ENCODE measurements around the gene TBCCD1. TPM values are rescaled to one million over a fixed set of nuclear protein-coding genes. Genes with fewer than 3 reads are reported as not detected.

TBCCD1 gene
- polyA plus RNA-seq, 4 donors, result 3.2 to 15.6 (median 5.3) TPM

GRCh38 chr3:186552408-186553031, 14.6 kb downstream of the TBCCD1 start:
- Histone ChIP-seq H3K36me3 (ENCODE audit: control insufficient read depth in 3 of 3, insufficient read depth in 2 of 3, low read depth in 1 of 3, low read length in 3 of 3) (peaks cover 11 to 34% (median 13%) of the 10 kb centered on the region in 3 donors), H3K27me3 (ENCODE audit: control insufficient read depth in 3 of 3, insufficient read depth in 3 of 3, low read length in 3 of 3) (no peaks in the 10 kb centered on the region), H3K4me1 (ENCODE audit: control insufficient read depth in 3 of 3, insufficient read depth in 2 of 3, low read depth in 1 of 3, low read length in 2 of 3) (no peaks in the 10 kb centered on the region), H3K9me3 (ENCODE audit: control insufficient read depth in 2 of 2, insufficient read depth in 1 of 2, low read depth in 1 of 2, low read length in 1 of 2) (no peaks in the 10 kb centered on the region), H3K4me3 (ENCODE audit: low read depth in 1 of 3, low read length in 3 of 3) (no peak overlapping the region), H3K27ac (ENCODE audit: low read depth in 1 of 3, low read length in 2 of 3) (no peak overlapping the region)
- DNase-seq (peak; percentile 12 to 36), FAIRE-seq (no peak)
- 50 to 66% (median 63%) methylated on average over 5 of the region's 5 CpGs for WGBS, 3 donors

DNA sequence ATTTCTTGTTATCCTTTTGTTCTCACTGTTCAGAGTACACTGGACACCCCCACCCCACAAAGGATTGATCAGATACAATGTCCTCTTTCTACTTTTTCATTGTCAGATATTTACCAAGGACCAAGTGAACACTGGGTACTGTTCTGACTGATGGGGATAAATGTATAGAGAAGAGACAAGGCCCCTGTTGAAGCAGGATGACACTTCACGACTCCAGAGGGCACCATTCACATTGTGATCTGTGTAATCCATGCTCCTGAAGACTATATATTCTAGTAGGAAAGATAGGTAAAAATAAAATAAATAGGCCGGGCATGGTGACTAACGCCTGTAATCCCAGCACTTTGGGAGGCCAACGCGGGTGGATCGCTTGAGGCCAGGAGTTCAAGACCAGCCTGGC, 15.8 kb downstream of the TBCCD1 start:
- DNase-seq (peak in 1 of 2 donors; percentile 9), FAIRE-seq (no peak)
- WGBS, 3 donors, result 92 to 95% (median 95%) methylated on average over 6 of the region's 6 CpGs
- Histone ChIP-seq H3K27ac (ENCODE audit: low read depth in 1 of 3, low read length in 2 of 3) (no peak overlapping the region), H3K4me1 (ENCODE audit: control insufficient read depth in 3 of 3, insufficient read depth in 2 of 3, low read depth in 1 of 3, low read length in 2 of 3) (no peaks in the 10 kb centered on the region), H3K36me3 (ENCODE audit: control insufficient read depth in 3 of 3, insufficient read depth in 2 of 3, low read depth in 1 of 3, low read length in 3 of 3) (peaks cover 11 to 38% (median 13%) of the 10 kb centered on the region in 3 donors), H3K9me3 (ENCODE audit: control insufficient read depth in 2 of 2, insufficient read depth in 1 of 2, low read depth in 1 of 2, low read length in 1 of 2) (no peaks in the 10 kb centered on the region), H3K4me3 (ENCODE audit: low read depth in 1 of 3, low read length in 3 of 3) (no peak overlapping the region), H3K27me3 (ENCODE audit: control insufficient read depth in 3 of 3, insufficient read depth in 3 of 3, low read length in 3 of 3) (no peaks in the 10 kb centered on the region)

GRCh38 chr3:186549497-186549896, 17.6 kb downstream of the TBCCD1 start:
- Histone ChIP-seq H3K27me3 (ENCODE audit: control insufficient read depth in 3 of 3, insufficient read depth in 3 of 3, low read length in 3 of 3) (no peaks in the 10 kb centered on the region), H3K27ac (ENCODE audit: low read depth in 1 of 3, low read length in 2 of 3) (no peak overlapping the region), H3K4me3 (ENCODE audit: low read depth in 1 of 3, low read length in 3 of 3) (no peak overlapping the region), H3K9me3 (ENCODE audit: control insufficient read depth in 2 of 2, insufficient read depth in 1 of 2, low read depth in 1 of 2, low read length in 1 of 2) (no peaks in the 10 kb centered on the region), H3K4me1 (ENCODE audit: control insufficient read depth in 3 of 3, insufficient read depth in 2 of 3, low read depth in 1 of 3, low read length in 2 of 3) (no peaks in the 10 kb centered on the region), H3K36me3 (ENCODE audit: control insufficient read depth in 3 of 3, insufficient read depth in 2 of 3, low read depth in 1 of 3, low read length in 3 of 3) (peaks cover 7 to 30% (median 8%) of the 10 kb centered on the region in 3 donors)
- 96 to 99% (median 98%) methylated on average over 3 of the region's 3 CpGs for WGBS, 3 donors
- DNase-seq (no peak), FAIRE-seq (no peak)

DNA sequence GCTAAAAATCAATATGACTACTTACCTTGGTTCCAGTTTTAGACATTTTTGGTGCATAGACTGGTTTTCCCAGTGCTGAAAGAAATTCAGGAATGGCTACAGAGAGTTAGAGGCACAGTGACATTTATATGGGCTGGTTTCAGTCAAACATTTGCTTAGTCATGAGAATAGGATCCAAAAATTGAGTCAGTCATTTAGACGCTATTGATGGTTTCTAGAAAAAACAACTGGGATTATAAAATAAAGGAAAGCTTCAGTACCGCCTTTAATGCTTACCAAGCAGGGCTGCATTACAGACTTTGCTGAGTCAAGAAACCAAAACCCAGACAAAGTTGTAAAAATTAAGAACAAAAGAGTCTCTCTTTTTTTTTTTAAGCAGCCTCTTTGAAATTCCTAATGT, 22.9 kb downstream of the TBCCD1 start, which contains the start of gene CRYGS:
TSS of gene CRYGS (minus strand) at position 100 of the 400 bp plus-strand sequence. CDS start at position 46, 54 bp downstream.
- no peaks in the 10 kb centered on the region for H3K9me3 ChIP-seq (ENCODE audit: control insufficient read depth in 2 of 2, insufficient read depth in 1 of 2, low read depth in 1 of 2, low read length in 1 of 2)
- H3K27me3 ChIP-seq (ENCODE audit: control insufficient read depth in 3 of 3, insufficient read depth in 3 of 3, low read length in 3 of 3), result no peaks in the 10 kb centered on the region
- WGBS, 3 donors, result 91 to 96% (median 92%) methylated on average over 2 of the region's 2 CpGs
- H3K36me3 ChIP-seq (ENCODE audit: control insufficient read depth in 3 of 3, insufficient read depth in 2 of 3, low read depth in 1 of 3, low read length in 3 of 3), result peaks cover 0 to 12% (median 0%) of the 10 kb centered on the region in 3 donors
- no peak for FAIRE-seq
- no peaks in the 10 kb centered on the region for H3K4me1 ChIP-seq (ENCODE audit: control insufficient read depth in 3 of 3, insufficient read depth in 2 of 3, low read depth in 1 of 3, low read length in 2 of 3)
- no peak within 1 kb of the TSS for H3K4me3 ChIP-seq (ENCODE audit: low read depth in 1 of 3, low read length in 3 of 3)
- H3K27ac ChIP-seq (ENCODE audit: low read depth in 1 of 3, low read length in 2 of 3), result no peak within 1 kb of the TSS
- no peak for DNase-seq

DNA sequence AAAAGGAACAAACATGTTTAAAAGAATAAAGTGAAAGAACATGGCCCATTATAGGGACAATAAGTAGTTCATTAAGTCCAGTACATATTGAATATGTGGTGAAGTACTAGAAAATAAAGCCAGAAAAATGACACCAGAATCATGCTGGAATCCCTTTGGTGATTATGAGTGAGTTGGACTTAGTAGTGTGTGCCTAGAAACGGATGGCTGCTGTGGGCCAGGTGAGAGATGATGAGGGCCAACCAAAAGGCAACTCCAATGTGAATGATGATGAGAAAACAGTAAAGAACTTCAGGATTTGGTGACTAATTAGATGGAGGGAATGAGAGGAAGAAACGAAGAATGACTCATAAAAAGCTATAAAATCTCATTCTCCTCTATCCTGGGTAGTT, 26.3 kb downstream of the TBCCD1 start:
- Histone ChIP-seq H3K4me1 (ENCODE audit: control insufficient read depth in 3 of 3, insufficient read depth in 2 of 3, low read depth in 1 of 3, low read length in 2 of 3) (no peaks in the 10 kb centered on the region), H3K27ac (ENCODE audit: low read depth in 1 of 3, low read length in 2 of 3) (no peak overlapping the region), H3K27me3 (ENCODE audit: control insufficient read depth in 3 of 3, insufficient read depth in 3 of 3, low read length in 3 of 3) (no peaks in the 10 kb centered on the region), H3K4me3 (ENCODE audit: low read depth in 1 of 3, low read length in 3 of 3) (no peak overlapping the region), H3K36me3 (ENCODE audit: control insufficient read depth in 3 of 3, insufficient read depth in 2 of 3, low read depth in 1 of 3, low read length in 3 of 3) (no peaks in the 10 kb centered on the region), H3K9me3 (ENCODE audit: control insufficient read depth in 2 of 2, insufficient read depth in 1 of 2, low read depth in 1 of 2, low read length in 1 of 2) (no peaks in the 10 kb centered on the region)
- FAIRE-seq (no peak), DNase-seq (no peak)
- WGBS, 3 donors, result 11 to 29% (median 12%) methylated on average over 2 of the region's 2 CpGs

- DNase-seq (peak; percentile 89 to 91), FAIRE-seq (peak; percentile 94)
- WGBS, 3 donors, result 3 to 9% (median 7%) methylated on average over 8 of the region's 8 CpGs
- Histone ChIP-seq H3K36me3 (ENCODE audit: control insufficient read depth in 3 of 3, insufficient read depth in 2 of 3, low read depth in 1 of 3, low read length in 3 of 3) (no peaks in the 10 kb centered on the region), H3K27me3 (ENCODE audit: control insufficient read depth in 3 of 3, insufficient read depth in 3 of 3, low read length in 3 of 3) (no peaks in the 10 kb centered on the region), H3K27ac (ENCODE audit: low read depth in 1 of 3, low read length in 2 of 3) (no peak overlapping the region), H3K4me3 (ENCODE audit: low read depth in 1 of 3, low read length in 3 of 3) (no peak overlapping the region), H3K4me1 (ENCODE audit: control insufficient read depth in 3 of 3, insufficient read depth in 2 of 3, low read depth in 1 of 3, low read length in 2 of 3) (no peaks in the 10 kb centered on the region), H3K9me3 (ENCODE audit: control insufficient read depth in 2 of 2, insufficient read depth in 1 of 2, low read depth in 1 of 2, low read length in 1 of 2) (no peaks in the 10 kb centered on the region)
These were observed 26.8 kb downstream of the TBCCD1 start for GRCh38 chr3:186540221-186540834.

GRCh38 chr3:186538779-186539178, 28.4 kb downstream of the TBCCD1 start:
- H3K4me3 ChIP-seq (ENCODE audit: low read depth in 1 of 3, low read length in 3 of 3), result no peak overlapping the region
- no peak for FAIRE-seq
- no peak for DNase-seq
- no peaks in the 10 kb centered on the region for H3K9me3 ChIP-seq (ENCODE audit: control insufficient read depth in 2 of 2, insufficient read depth in 1 of 2, low read depth in 1 of 2, low read length in 1 of 2)
- WGBS, 3 donors, result 85 to 100% (median 91%) methylated on average over 3 of the region's 3 CpGs
- no peaks in the 10 kb centered on the region for H3K4me1 ChIP-seq (ENCODE audit: control insufficient read depth in 3 of 3, insufficient read depth in 2 of 3, low read depth in 1 of 3, low read length in 2 of 3)
- H3K27ac ChIP-seq (ENCODE audit: low read depth in 1 of 3, low read length in 2 of 3), result no peak overlapping the region
- H3K27me3 ChIP-seq (ENCODE audit: control insufficient read depth in 3 of 3, insufficient read depth in 3 of 3, low read length in 3 of 3), result no peaks in the 10 kb centered on the region
- H3K36me3 ChIP-seq (ENCODE audit: control insufficient read depth in 3 of 3, insufficient read depth in 2 of 3, low read depth in 1 of 3, low read length in 3 of 3), result no peaks in the 10 kb centered on the region

- FAIRE-seq, result no peak
These were observed 30.0 kb downstream of the TBCCD1 start for GRCh38 chr3:186536883-186537844.

More at GRCh38 chr3:186536883-186537844, 30.0 kb downstream of the TBCCD1 start:
- Histone ChIP-seq H3K36me3 (ENCODE audit: control insufficient read depth in 3 of 3, insufficient read depth in 2 of 3, low read depth in 1 of 3, low read length in 3 of 3) (no peaks in the 10 kb centered on the region), H3K4me1 (ENCODE audit: control insufficient read depth in 3 of 3, insufficient read depth in 2 of 3, low read depth in 1 of 3, low read length in 2 of 3) (no peaks in the 10 kb centered on the region), H3K27me3 (ENCODE audit: control insufficient read depth in 3 of 3, insufficient read depth in 3 of 3, low read length in 3 of 3) (no peaks in the 10 kb centered on the region), H3K9me3 (ENCODE audit: control insufficient read depth in 2 of 2, insufficient read depth in 1 of 2, low read depth in 1 of 2, low read length in 1 of 2) (no peaks in the 10 kb centered on the region), H3K27ac (ENCODE audit: low read depth in 1 of 3, low read length in 2 of 3) (no peak overlapping the region), H3K4me3 (ENCODE audit: low read depth in 1 of 3, low read length in 3 of 3) (no peak overlapping the region)
- DNase-seq, result no peak
